ENCODE data around the gene STUM.
A peak's percentile ranks its signal among the peaks of the same experiment; 100 is the strongest.

STUM gene

DNA sequence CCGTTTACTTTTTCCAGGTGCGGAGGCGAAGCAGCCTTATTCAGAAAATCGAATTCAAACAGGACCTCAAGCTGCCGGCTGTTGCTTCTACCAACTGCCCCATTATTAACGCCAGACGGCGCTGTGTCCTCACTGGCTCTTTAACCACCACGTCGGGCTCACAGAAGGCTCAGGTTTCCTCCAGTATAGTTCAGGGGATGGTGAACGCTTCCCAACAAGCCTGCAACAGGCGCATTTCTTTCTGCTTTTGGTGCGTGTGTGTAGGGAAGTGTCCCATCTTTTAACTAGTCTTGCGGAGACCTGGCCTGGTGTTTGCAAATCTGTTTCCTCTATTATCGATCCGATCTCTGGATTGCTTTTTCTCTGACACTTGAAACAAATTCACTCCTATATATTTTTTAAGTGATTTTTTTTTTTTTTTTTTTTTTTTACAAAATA lies 791 bp upstream of the STUM start:
- Histone ChIP-seq H3K4me1 (ENCODE audit: control insufficient read depth, insufficient read depth, low read length, poor library complexity, severe bottlenecking) (peaks cover 22% of the 10 kb centered on the region), H3K27me3 (replicated peaks; ENCODE audit: control insufficient read depth, insufficient read depth, low read length, poor library complexity, severe bottlenecking) (peaks cover 33% of the 10 kb centered on the region), H3K9me3 (ENCODE audit: control insufficient read depth, low read length) (no peaks in the 10 kb centered on the region), H3K36me3 (ENCODE audit: control insufficient read depth, insufficient read depth, low read length) (no peaks in the 10 kb centered on the region), H3K27ac (ENCODE audit: insufficient read depth, low read length, poor library complexity, severe bottlenecking) (no peak overlapping the region), H3K4me3 (ENCODE audit: insufficient read depth, low read depth, low read length, poor library complexity, severe bottlenecking) (peak overlapping the region; percentile 39)
- DNase-seq: peak; percentile 28 to 32 (median 32)

DNA sequence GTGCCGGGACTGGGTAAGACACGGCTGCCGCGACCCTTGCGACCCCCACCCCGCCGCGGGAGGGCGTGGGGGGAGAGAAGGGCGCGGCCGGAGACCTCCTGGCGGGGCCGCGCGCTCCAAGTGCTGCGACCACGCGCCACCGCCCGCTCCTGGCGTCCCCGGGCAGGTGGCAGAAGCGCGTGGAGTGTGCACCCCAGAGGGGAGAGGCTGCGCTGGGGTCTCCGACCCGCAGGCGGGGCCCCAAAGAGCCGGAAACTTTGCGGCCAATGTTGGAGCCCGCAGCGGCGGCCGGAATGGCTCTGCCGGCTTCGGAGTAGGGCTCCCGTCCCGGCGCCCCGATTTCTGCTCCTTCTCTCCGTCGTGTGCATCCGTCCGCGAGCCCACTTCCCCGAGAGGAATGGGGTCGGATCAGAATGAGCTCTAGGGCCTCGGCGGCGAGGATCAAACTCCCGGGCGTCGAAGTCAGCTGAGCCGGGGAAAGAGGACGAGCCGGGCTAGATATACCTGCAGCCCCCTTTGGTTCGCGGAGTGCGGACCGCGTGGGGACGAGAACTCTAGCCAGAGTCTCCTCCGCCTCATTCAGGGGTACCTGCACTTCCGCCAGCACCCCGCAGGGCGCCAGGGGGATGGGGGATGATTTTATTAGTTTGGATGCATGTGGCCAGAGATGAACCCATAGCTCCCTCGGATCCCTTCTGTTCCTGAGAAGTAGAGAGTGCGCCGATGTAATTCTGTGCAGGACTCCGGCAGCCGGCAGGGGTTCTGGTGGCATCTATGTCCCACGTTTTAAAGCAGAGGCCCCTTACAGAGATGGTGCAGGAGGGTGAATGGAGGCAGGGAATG lies 751 bp downstream of the STUM start:
- DNase-seq: no peak
- Histone ChIP-seq H3K4me1 (ENCODE audit: control insufficient read depth, insufficient read depth, low read length, poor library complexity, severe bottlenecking) (peaks cover 22% of the 10 kb centered on the region), H3K9me3 (ENCODE audit: control insufficient read depth, low read length) (no peaks in the 10 kb centered on the region), H3K27me3 (replicated peaks; ENCODE audit: control insufficient read depth, insufficient read depth, low read length, poor library complexity, severe bottlenecking) (peaks cover 33% of the 10 kb centered on the region), H3K36me3 (ENCODE audit: control insufficient read depth, insufficient read depth, low read length) (no peaks in the 10 kb centered on the region), H3K4me3 (ENCODE audit: insufficient read depth, low read depth, low read length, poor library complexity, severe bottlenecking) (peak overlapping the region; percentile 60), H3K27ac (ENCODE audit: insufficient read depth, low read length, poor library complexity, severe bottlenecking) (no peak overlapping the region)

DNA sequence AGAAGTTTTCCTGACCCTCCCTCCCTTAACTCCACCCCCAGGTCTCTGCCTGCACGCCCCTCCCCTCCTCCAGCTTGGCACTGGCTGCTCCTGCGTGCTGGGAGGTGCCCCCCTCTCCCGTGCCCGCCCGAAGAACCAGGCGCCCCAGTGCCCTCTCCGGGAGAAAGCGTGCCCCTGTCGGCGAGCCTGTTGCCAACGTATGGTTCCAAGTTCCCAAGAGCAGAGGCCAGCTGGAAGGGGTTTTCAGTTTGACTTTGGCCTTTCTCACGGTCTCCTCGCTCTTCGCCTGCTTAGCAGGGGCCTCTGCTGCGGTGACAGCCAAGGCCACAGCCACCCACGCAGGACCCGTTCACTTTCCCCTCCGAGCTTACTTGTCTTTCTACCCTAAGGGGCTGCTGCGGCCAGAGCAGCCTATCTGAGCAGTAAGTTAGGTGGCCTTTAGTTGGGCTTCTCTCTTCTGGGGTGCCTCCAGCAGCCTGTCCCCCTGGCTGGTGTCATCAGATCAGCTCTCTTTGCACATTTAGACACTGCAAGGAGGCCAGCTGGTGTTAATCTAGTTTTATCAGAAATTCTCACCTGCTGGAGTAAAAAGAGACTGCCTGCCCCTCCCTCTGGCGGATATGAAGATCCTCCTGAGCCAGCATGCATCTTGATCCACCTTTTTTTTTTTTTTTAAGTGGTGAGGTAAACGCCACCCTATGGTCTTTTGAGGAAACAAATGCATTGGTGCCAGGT lies 1.5 kb downstream of the STUM start:
- no peaks in the 10 kb centered on the region for H3K9me3 ChIP-seq (ENCODE audit: control insufficient read depth, low read length)
- H3K27ac ChIP-seq (ENCODE audit: insufficient read depth, low read length, poor library complexity, severe bottlenecking): no peak overlapping the region
- no peaks in the 10 kb centered on the region for H3K36me3 ChIP-seq (ENCODE audit: control insufficient read depth, insufficient read depth, low read length)
- no peak for DNase-seq
- H3K27me3 ChIP-seq (replicated peaks; ENCODE audit: control insufficient read depth, insufficient read depth, low read length, poor library complexity, severe bottlenecking): peaks cover 33% of the 10 kb centered on the region
- H3K4me3 ChIP-seq (ENCODE audit: insufficient read depth, low read depth, low read length, poor library complexity, severe bottlenecking): peak overlapping the region; percentile 60
- H3K4me1 ChIP-seq (ENCODE audit: control insufficient read depth, insufficient read depth, low read length, poor library complexity, severe bottlenecking): peaks cover 22% of the 10 kb centered on the region

DNA sequence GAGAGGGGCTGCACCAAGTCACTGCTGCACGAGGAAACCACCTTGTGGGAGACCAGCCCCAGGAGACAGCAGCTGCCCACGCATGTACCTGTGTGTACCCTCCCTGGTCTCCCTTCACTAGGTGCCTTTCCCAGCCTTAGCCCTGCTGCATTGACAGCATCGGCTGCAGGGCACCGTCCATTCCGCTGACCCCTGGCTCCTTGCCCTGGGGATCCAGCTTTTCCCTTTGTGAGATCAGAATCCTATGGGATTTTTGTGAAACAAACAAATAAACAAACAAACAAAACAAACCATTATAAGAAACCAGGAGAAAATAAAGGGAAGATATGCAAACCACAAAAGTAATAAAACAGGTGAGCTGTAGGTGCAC lies 2.1 kb downstream of the STUM start:
- DNase-seq: no peak
- H3K36me3 ChIP-seq (ENCODE audit: control insufficient read depth, insufficient read depth, low read length): no peaks in the 10 kb centered on the region
- H3K9me3 ChIP-seq (ENCODE audit: control insufficient read depth, low read length): no peaks in the 10 kb centered on the region
- peaks cover 22% of the 10 kb centered on the region for H3K4me1 ChIP-seq (ENCODE audit: control insufficient read depth, insufficient read depth, low read length, poor library complexity, severe bottlenecking)
- peaks cover 33% of the 10 kb centered on the region for H3K27me3 ChIP-seq (replicated peaks; ENCODE audit: control insufficient read depth, insufficient read depth, low read length, poor library complexity, severe bottlenecking)
- no peak overlapping the region for H3K27ac ChIP-seq (ENCODE audit: insufficient read depth, low read length, poor library complexity, severe bottlenecking)
- H3K4me3 ChIP-seq (ENCODE audit: insufficient read depth, low read depth, low read length, poor library complexity, severe bottlenecking): no peak overlapping the region

DNA sequence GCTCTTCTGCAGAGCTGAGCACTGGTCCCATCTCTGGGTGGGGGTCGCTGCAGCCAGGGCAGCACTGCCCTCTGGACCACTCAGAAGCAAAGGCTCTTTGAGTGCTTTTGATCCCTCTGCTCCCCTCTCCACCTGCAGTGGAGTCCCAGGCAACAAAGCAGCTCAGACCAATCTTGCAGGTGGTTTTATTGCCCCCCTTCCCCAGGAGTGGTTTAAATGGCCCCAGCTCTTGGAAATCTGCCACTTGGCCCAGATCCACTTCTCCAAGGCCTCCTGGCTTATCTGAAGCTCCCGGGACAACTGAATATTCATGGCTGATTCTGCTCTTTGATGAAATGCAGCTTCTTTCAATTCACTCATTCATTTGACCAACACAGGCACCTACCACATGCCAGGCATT lies 2.7 kb downstream of the STUM start:
- no peak for DNase-seq
- peaks cover 22% of the 10 kb centered on the region for H3K4me1 ChIP-seq (ENCODE audit: control insufficient read depth, insufficient read depth, low read length, poor library complexity, severe bottlenecking)
- no peak overlapping the region for H3K4me3 ChIP-seq (ENCODE audit: insufficient read depth, low read depth, low read length, poor library complexity, severe bottlenecking)
- H3K9me3 ChIP-seq (ENCODE audit: control insufficient read depth, low read length): no peaks in the 10 kb centered on the region
- peaks cover 33% of the 10 kb centered on the region for H3K27me3 ChIP-seq (replicated peaks; ENCODE audit: control insufficient read depth, insufficient read depth, low read length, poor library complexity, severe bottlenecking)
- H3K27ac ChIP-seq (ENCODE audit: insufficient read depth, low read length, poor library complexity, severe bottlenecking): no peak overlapping the region
- H3K36me3 ChIP-seq (ENCODE audit: control insufficient read depth, insufficient read depth, low read length): no peaks in the 10 kb centered on the region

DNA sequence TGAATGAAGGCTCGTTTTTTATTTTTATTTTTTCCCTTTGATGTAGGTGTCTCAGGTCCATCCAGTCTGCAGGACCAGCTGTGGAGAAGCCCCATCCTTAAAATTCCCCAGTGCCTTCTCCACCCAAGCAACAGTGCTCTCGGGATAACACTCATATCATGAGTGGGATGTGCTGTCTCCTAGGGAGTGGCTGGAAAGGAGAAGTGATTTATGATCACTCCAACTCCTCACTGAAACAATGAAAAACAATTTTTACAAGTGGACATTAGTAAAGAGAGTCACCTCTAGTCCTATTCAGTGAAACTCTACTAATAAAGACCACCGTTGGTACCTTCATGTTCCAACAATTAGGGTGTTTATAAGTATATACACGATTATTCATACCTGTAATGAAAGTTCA lies 3.5 kb downstream of the STUM start:
- Histone ChIP-seq H3K36me3 (ENCODE audit: control insufficient read depth, insufficient read depth, low read length) (no peaks in the 10 kb centered on the region), H3K9me3 (ENCODE audit: control insufficient read depth, low read length) (no peaks in the 10 kb centered on the region), H3K27me3 (replicated peaks; ENCODE audit: control insufficient read depth, insufficient read depth, low read length, poor library complexity, severe bottlenecking) (peaks cover 33% of the 10 kb centered on the region), H3K27ac (ENCODE audit: insufficient read depth, low read length, poor library complexity, severe bottlenecking) (no peak overlapping the region), H3K4me3 (ENCODE audit: insufficient read depth, low read depth, low read length, poor library complexity, severe bottlenecking) (no peak overlapping the region), H3K4me1 (ENCODE audit: control insufficient read depth, insufficient read depth, low read length, poor library complexity, severe bottlenecking) (peaks cover 22% of the 10 kb centered on the region)
- no peak for DNase-seq

DNA sequence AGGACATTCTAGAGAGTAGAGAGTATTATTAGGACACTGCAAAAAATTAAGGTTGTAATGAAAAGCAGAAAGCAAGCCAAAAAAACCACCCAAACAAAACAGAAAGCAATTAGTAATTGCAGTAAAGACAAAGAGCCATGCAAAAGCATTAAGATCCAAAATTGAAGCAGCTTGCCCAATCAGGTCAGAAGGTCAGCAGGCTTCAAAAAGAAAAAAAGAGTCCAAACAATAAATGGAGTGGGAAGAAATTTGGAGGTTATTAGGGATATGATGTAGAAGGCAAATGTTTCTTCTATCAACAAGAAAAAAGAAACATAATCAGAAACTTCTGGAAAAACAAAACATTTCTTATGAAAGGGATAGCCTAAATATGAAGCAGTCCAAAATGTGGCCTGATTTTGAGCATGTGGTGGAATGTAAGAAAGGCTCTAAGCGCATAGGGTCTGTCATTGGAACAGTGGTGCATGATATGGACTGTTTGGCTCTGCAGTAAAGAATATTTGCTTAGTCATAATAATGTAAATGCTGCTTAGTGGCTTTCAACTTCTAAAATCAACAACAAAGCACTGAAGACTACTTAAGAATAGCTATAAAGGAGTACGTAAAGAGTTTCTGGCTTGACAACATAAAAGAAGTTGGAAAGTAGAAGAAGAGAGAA lies 4.8 kb downstream of the STUM start:
- Histone ChIP-seq H3K4me3 (ENCODE audit: insufficient read depth, low read depth, low read length, poor library complexity, severe bottlenecking) (no peak overlapping the region), H3K9me3 (ENCODE audit: control insufficient read depth, low read length) (no peaks in the 10 kb centered on the region), H3K27ac (ENCODE audit: insufficient read depth, low read length, poor library complexity, severe bottlenecking) (no peak overlapping the region), H3K27me3 (replicated peaks; ENCODE audit: control insufficient read depth, insufficient read depth, low read length, poor library complexity, severe bottlenecking) (peaks cover 22% of the 10 kb centered on the region), H3K4me1 (ENCODE audit: control insufficient read depth, insufficient read depth, low read length, poor library complexity, severe bottlenecking) (peaks cover 16% of the 10 kb centered on the region), H3K36me3 (ENCODE audit: control insufficient read depth, insufficient read depth, low read length) (no peaks in the 10 kb centered on the region)
- DNase-seq: no peak

DNA sequence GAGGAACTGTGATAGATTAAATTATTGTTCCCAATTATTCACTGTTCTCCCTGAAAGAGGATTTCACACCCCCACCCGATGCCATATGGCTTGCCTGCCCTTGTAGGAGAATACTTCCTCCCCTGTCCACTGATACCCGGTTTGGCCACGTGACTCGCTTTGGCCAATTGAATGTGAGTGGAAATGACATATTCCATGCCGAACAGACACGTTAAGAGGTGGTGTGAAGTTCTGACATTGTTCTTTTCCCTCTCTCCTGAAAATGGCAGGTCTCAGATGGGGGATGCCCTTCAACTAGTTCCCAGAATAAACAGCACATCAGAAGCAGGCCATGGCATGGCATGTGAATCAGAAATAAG lies 5.3 kb downstream of the STUM start:
- H3K9me3 ChIP-seq (ENCODE audit: control insufficient read depth, low read length): no peaks in the 10 kb centered on the region
- no peaks in the 10 kb centered on the region for H3K36me3 ChIP-seq (ENCODE audit: control insufficient read depth, insufficient read depth, low read length)
- peaks cover 16% of the 10 kb centered on the region for H3K4me1 ChIP-seq (ENCODE audit: control insufficient read depth, insufficient read depth, low read length, poor library complexity, severe bottlenecking)
- peaks cover 19% of the 10 kb centered on the region for H3K27me3 ChIP-seq (replicated peaks; ENCODE audit: control insufficient read depth, insufficient read depth, low read length, poor library complexity, severe bottlenecking)
- H3K4me3 ChIP-seq (ENCODE audit: insufficient read depth, low read depth, low read length, poor library complexity, severe bottlenecking): no peak overlapping the region
- H3K27ac ChIP-seq (ENCODE audit: insufficient read depth, low read length, poor library complexity, severe bottlenecking): no peak overlapping the region
- DNase-seq: no peak

DNA sequence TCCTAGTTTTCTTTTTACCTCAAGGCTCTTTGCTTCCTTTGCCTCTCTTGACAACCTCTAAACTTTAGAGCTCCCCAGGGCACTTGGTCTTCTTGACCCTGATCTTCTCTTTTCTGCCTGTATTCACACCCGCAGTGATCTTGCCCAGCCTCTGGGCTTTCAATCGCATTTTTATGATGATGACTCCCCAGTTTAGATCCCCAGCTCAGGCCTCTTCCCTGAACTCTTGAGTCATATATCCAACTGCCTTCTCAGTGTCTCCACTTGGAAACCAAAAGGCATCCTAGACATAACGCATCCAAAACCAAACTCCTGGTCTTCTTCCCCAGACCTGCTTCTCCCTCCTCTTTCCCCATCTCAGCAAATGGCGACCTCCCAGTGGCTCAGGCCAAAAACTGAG lies 6.5 kb downstream of the STUM start:
- H3K4me3 ChIP-seq (ENCODE audit: insufficient read depth, low read depth, low read length, poor library complexity, severe bottlenecking): no peak overlapping the region
- peaks cover 5% of the 10 kb centered on the region for H3K4me1 ChIP-seq (ENCODE audit: control insufficient read depth, insufficient read depth, low read length, poor library complexity, severe bottlenecking)
- H3K9me3 ChIP-seq (ENCODE audit: control insufficient read depth, low read length): no peaks in the 10 kb centered on the region
- H3K27me3 ChIP-seq (replicated peaks; ENCODE audit: control insufficient read depth, insufficient read depth, low read length, poor library complexity, severe bottlenecking): peaks cover 7% of the 10 kb centered on the region
- no peaks in the 10 kb centered on the region for H3K36me3 ChIP-seq (ENCODE audit: control insufficient read depth, insufficient read depth, low read length)
- H3K27ac ChIP-seq (ENCODE audit: insufficient read depth, low read length, poor library complexity, severe bottlenecking): no peak overlapping the region
- DNase-seq: no peak

DNA sequence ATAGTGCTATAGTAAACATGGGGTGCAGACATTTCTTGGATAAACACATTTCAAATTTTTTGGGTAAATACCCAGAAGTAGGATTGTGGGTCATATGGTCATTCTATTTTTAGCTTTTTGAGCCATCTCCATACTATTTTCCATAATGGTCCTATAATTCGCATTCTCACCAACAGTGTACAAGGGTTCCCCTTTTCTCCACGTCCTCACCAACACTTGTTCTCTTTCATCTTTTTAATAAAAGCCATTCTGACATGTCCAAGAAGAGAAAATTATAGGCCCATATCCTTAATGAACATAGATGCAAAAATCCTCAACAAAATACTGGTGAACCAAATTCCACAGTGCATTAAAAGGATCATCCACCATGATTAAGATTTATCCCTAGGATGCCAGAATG lies 8.9 kb downstream of the STUM start:
- no peaks in the 10 kb centered on the region for H3K4me1 ChIP-seq (ENCODE audit: control insufficient read depth, insufficient read depth, low read length, poor library complexity, severe bottlenecking)
- no peak for DNase-seq
- H3K9me3 ChIP-seq (ENCODE audit: control insufficient read depth, low read length): no peaks in the 10 kb centered on the region
- no peaks in the 10 kb centered on the region for H3K27me3 ChIP-seq (replicated peaks; ENCODE audit: control insufficient read depth, insufficient read depth, low read length, poor library complexity, severe bottlenecking)
- H3K36me3 ChIP-seq (ENCODE audit: control insufficient read depth, insufficient read depth, low read length): no peaks in the 10 kb centered on the region
- H3K27ac ChIP-seq (ENCODE audit: insufficient read depth, low read length, poor library complexity, severe bottlenecking): no peak overlapping the region
- H3K4me3 ChIP-seq (ENCODE audit: insufficient read depth, low read depth, low read length, poor library complexity, severe bottlenecking): no peak overlapping the region
